ENCODE results near the gene RBPMS2.

RBPMS2 gene

GRCh38 chr15:64763021-64763420, 12.4 kb downstream of the RBPMS2 start:
- no peak overlapping the region for H3K27ac ChIP-seq
- TF ChIP-seq ZFX (IDR thresholded peaks at IDR 0.05; ENCODE audit: borderline replicate concordance) (no peak), CTCF (IDR thresholded peaks at IDR 0.05) (no peak)

DNA sequence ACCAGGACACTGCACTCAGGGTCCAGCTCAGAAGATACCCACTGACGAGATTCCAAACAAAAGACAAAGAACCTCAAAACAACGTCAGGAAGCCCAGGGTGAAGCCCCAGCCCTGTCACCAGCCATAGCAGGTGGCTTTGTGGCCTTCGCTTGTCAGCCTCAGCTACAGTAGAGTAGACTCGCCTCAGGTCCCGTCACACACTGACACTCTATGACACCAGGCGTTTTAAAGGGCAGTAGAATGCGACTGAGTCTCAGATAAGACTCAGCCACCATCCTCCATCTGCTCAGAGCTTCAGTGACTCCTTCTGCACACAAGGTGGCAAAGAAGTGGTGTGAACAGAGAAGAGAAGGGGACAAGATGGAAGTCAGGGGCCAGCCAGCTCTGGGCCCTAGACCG, 12.8 kb downstream of the RBPMS2 start:
- TF ChIP-seq CTCF (IDR thresholded peaks at IDR 0.05) (no peak), ZFX (IDR thresholded peaks at IDR 0.05; ENCODE audit: borderline replicate concordance) (no peak)
- no peak overlapping the region for H3K27ac ChIP-seq

GRCh38 chr15:64761156-64761555, 14.2 kb downstream of the RBPMS2 start:
- H3K27ac ChIP-seq: no peak overlapping the region
- TF ChIP-seq ZFX (IDR thresholded peaks at IDR 0.05; ENCODE audit: borderline replicate concordance) (no peak), CTCF (IDR thresholded peaks at IDR 0.05) (no peak)

- TF ChIP-seq ZFX (IDR thresholded peaks at IDR 0.05; ENCODE audit: borderline replicate concordance) (no peak), CTCF (IDR thresholded peaks at IDR 0.05) (no peak)
- H3K27ac ChIP-seq: no peak overlapping the region
Measured at GRCh38 chr15:64760056-64760455, 15.3 kb downstream of the RBPMS2 start.

GRCh38 chr15:64755427-64755940, 19.9 kb downstream of the RBPMS2 start:
- TF ChIP-seq ZFX (IDR thresholded peaks at IDR 0.05; ENCODE audit: borderline replicate concordance) (no peak), CTCF (IDR thresholded peaks at IDR 0.05) (no peak)
- H3K27ac ChIP-seq: no peak overlapping the region

GRCh38 chr15:64754663-64755426, 20.5 kb downstream of the RBPMS2 start:
- H3K27ac ChIP-seq: no peak overlapping the region
- TF ChIP-seq ZFX (IDR thresholded peaks at IDR 0.05; ENCODE audit: borderline replicate concordance) (no peak), CTCF (IDR thresholded peaks at IDR 0.05) (no peak)

DNA sequence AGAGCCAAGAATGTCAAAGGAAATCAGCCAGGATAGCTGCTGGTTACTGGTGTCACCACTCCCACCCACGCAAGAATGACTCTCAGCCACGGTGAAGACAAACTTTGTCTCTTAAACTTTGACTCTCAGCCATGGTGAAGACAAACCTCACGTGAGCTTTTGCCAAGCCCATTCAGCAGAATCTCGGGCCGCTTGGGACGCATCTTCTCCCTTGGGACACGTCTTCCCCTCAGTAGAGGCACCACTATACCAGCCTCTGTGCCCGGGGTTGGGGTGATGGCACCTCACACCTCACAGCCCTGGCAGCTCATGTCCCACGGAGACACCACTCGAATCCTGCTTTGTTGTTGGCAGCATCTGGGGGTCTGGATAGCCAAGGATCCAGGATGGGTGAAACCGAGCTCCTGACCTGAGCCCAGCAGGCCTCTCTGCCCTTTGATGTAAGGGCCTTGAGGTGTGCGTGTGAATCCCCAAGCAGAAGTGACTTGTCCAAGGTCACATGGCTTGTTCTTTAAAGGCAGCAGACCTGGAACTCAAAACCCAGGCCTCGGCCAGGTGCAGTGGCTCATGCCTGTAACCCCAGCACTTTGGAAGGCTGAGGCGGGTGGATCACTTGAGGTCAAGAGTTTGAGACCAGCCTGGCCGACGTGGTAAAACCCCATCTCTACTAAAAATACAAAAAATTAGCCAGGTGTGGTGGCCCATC, 21.8 kb downstream of the RBPMS2 start:
- H3K27ac ChIP-seq: no peak overlapping the region
- TF ChIP-seq ZFX (IDR thresholded peaks at IDR 0.05; ENCODE audit: borderline replicate concordance) (no peak), CTCF (IDR thresholded peaks at IDR 0.05) (no peak)

Data from 22Rv1 (cell line).